GM12892 (cell line): Measurements from ENCODE around the gene SHMT2.

Experiments used
- POLR2A ChIP-seq: IDR thresholded peaks from 2 replicates; pipeline ENCODE4 v1.6.1; 2011; ENCODE audit warnings: low read depth, low read length, control low read depth
- TAF1 ChIP-seq: IDR thresholded peaks from 2 replicates; pipeline ENCODE4 v1.6.1; 2011; ENCODE audit warnings: low read depth, mild to moderate bottlenecking, control low read depth, low read length, borderline replicate concordance

DNA sequence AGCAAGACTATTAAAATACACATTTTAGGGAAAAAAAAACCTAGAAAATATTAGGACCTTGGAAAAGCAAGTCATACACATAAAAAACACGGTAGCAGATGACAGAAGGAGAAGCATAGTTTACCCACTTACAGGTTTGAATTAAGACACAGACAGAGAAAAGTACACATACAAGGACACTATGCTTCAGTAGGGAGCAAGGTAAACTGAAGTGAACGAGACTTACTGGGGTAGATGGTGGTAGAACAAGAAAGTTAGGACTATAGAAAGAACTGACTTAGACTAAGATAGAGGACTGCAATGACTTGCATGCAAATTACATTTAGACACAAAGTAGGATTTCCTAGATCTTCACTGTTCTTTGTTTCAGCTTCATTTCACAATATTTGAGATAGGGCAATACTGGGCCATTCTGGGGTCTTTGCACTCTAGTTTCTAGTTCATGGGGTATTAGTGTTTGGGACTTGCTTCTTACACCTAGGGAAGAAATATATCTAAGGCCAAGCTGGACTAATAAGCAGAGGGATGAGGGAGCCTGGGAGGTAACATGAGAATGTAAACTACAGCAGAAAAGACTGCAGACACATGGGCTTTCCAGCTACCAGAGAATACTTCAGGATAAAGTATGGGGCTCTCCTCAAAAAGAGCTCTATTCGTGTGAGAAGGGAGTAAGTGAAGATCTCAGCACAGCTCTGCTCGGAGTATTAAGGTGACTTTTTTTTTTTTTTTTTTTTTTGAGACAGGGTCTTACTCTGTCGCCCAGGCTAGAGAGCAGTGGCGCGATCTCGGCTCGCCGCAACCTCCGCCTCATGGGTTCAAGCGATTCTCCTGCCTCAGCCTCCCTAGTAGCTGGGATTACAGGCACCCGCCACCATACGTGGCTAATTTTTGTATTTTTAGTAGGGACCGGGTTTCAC, 49.2 kb downstream of the SHMT2 start:
- TF ChIP-seq TAF1 (no peak), POLR2A (no peak)
